Spleen (tissue), 7 donors: ENCODE measurements around the gene ADRA2A.

Experiments used
- CTCF ChIP-seq, 11 experiments: fragments of 200-600 bp in 7 of 11; fragments of 450-650 bp in 4 of 11; sonication (generic) in 4 of 11; IDR thresholded peaks in 8 of 11; conservative IDR thresholded peaks in 3 of 11; 1 replicate in 7 of 11; 2 replicates in 4 of 11; pipeline versions ENCODE4 v1.4.0 to v1.8.0; 2016 to 2021; ENCODE audit warnings: antibody characterized with exemption in 11 of 11, inconsistent platforms in 4 of 11, mild to moderate bottlenecking in 1 of 11
- POLR2A ChIP-seq, 3 donors: fragments of 450-650 bp; IDR thresholded peaks; one replicate each; pipeline ENCODE4 v1.5.1; 2017; ENCODE audit warnings: antibody characterized with exemption in 3 of 3, mild to moderate bottlenecking in 1 of 3
- donor health status: DM: no; HTN: no; CAD: no; lungs with moderate emphysema.
- donor health status: DM: no; HTN: no; CAD: no.
- donor health status: DM: no; HTN: no; CAD: no.

GRCh38 chr10:111083222-111084095, 6.6 kb downstream of the ADRA2A start:
- no peak for TF ChIP-seq CTCF (IDR thresholded peaks at IDR 0.05 in 8 of 11, conservative IDR thresholded peaks at IDR 0.05 in 3 of 11)
- no peak for TF ChIP-seq POLR2A (IDR thresholded peaks at IDR 0.05)
